ENCODE data around the gene KIAA0930. TPM values are rescaled to one million over a fixed set of nuclear protein-coding genes. Genes with fewer than 3 reads are reported as not detected.

KIAA0930 gene
- total and polyA plus RNA-seq, 2 of the 4 experiments (the other 2 are of a cell fraction), result 25.3 to 34.1 TPM

GRCh38 chr22:45231293-45231692 is 9.4 kb downstream of the KIAA0930 start:
- in situ Hi-C loops (cut with MboI; ENCODE audit: low sequenced_read_pairs) (no loop called here), intact Hi-C loops (cut with micrococcal nuclease) (no loop called here), dilution Hi-C loops (cut with HindIII; ENCODE audit: low sequenced_read_pairs, unreplicated experiment) (no loop called here)
- H2AK5ac ChIP-seq (ENCODE audit: low read depth, low read length), result no peak overlapping the region
- H2BK15ac ChIP-seq (ENCODE audit: low read depth, low read length), result no peak overlapping the region
- H3K9ac ChIP-seq (ENCODE audit: low read depth, low read length), result no peak overlapping the region
- CTCF ChIA-PET, result no interaction called here
- no peak overlapping the region for H2BK20ac ChIP-seq (ENCODE audit: low read depth, low read length)
- peaks cover 7 to 53% of the 10 kb centered on the region in 2 experiments; a peak in 2 of 4 replicates for H3K79me1 ChIP-seq (ENCODE audit: low read depth in 1 of 2, low read length in 2 of 2)
- no peak overlapping the region for H2BK5ac ChIP-seq (ENCODE audit: low read depth, low read length, poor library complexity, severe bottlenecking)
- no CpG with 5 or more reads among the region's 2 CpGs for WGBS, 2 experiments (ENCODE audit: extremely low coverage in 2 of 2, insufficient read length in 1 of 2)
- H2AK9ac ChIP-seq (replicated peaks; ENCODE audit: low read depth, low read length, poor library complexity), result no peak overlapping the region
- no peaks in the 10 kb centered on the region for H3K9me1 ChIP-seq (ENCODE audit: insufficient read depth, low read length)
- H4K91ac ChIP-seq (ENCODE audit: insufficient read depth, low read depth, low read length), result no peak overlapping the region
- peaks cover 4% of the 10 kb centered on the region; the same call in 1 of the 2 replicates for H3K36me3 ChIP-seq (ENCODE audit: control insufficient read depth, insufficient read depth, low read length)
- no peak overlapping the region for H3K23ac ChIP-seq (ENCODE audit: low read depth, low read length)
- no peaks in the 10 kb centered on the region for H3K27me3 ChIP-seq (ENCODE audit: control insufficient read depth, insufficient read depth, low read length)
- no peak overlapping the region for H3K4me3 ChIP-seq (ENCODE audit: insufficient read depth, low read depth, low read length)
- H3K4me1 ChIP-seq (ENCODE audit: control insufficient read depth, insufficient read depth, low read length), result peaks cover 3% of the 10 kb centered on the region; the same call in 1 of the 2 replicates
- H3K56ac ChIP-seq (ENCODE audit: extremely low read depth, insufficient read depth, low read length), result no peak overlapping the region
- H3K9me3 ChIP-seq (ENCODE audit: control insufficient read depth, insufficient read depth, low read length), result no peaks in the 10 kb centered on the region
- no peak overlapping the region for H2AFZ ChIP-seq (replicated peaks; ENCODE audit: low read length, poor library complexity)
- H4K8ac ChIP-seq (ENCODE audit: low read depth in 2 of 2, low read length in 2 of 2), result no peak overlapping the region
- no peak overlapping the region for H4K5ac ChIP-seq (ENCODE audit: low read depth, low read length)
- DNase-seq (no peak), ATAC-seq (ENCODE audit: low read depth) (no peak)
- no peak overlapping the region for H3K14ac ChIP-seq (replicated peaks; ENCODE audit: low read depth, low read length)
- no peak overlapping the region for H2BK120ac ChIP-seq (ENCODE audit: low read depth, low read length)
- POLR2A ChIA-PET (ENCODE audit: unreplicated experiment), result no interaction called here
- H3K4me2 ChIP-seq (ENCODE audit: low read depth, low read length), result no peak overlapping the region
- no peak overlapping the region for H3K18ac ChIP-seq (ENCODE audit: low read depth, low read length)
- H4K20me1 ChIP-seq (ENCODE audit: insufficient read depth, low read length), result peaks cover 53% of the 10 kb centered on the region
- H3K27ac ChIP-seq (ENCODE audit: insufficient read depth, low read length), result no peak overlapping the region
- no peak overlapping the region for H3K4ac ChIP-seq (ENCODE audit: low read depth, low read length)
- no peak for TF ChIP-seq CHD1 (IDR thresholded peaks at IDR 0.05; ENCODE audit: low read depth, low read length)
- TF ChIP-seq SMC3 (IDR thresholded peaks at IDR 0.05; ENCODE audit: low read depth, low read length), result no peak
- TF ChIP-seq FOS (IDR thresholded peaks at IDR 0.05; ENCODE audit: low read depth, low read length), result no peak
- no peak for TF ChIP-seq MAFK (IDR thresholded peaks at IDR 0.05; ENCODE audit: low read depth, low read length)
- no peak for TF ChIP-seq RCOR1 (IDR thresholded peaks at IDR 0.05; ENCODE audit: insufficient replicate concordance, low read length)
- TF ChIP-seq BHLHE40 (IDR thresholded peaks at IDR 0.05; ENCODE audit: low read depth, low read length), result no peak
- no peak for TF ChIP-seq MXI1 (IDR thresholded peaks at IDR 0.05; ENCODE audit: borderline replicate concordance, low read depth, low read length)
- TF ChIP-seq CEBPB (IDR thresholded peaks at IDR 0.05; ENCODE audit: low read depth, low read length), result no peak
- TF ChIP-seq CTCF (conservative IDR thresholded peaks at IDR 0.05; ENCODE audit: low read depth, low read length), result no peak
- no peak for TF ChIP-seq POLR2A (IDR thresholded peaks at IDR 0.05; ENCODE audit: low read depth, low read length)
- TF ChIP-seq NFE2L2 (IDR thresholded peaks at IDR 0.05; ENCODE audit: low read depth, low read length), result no peak
- TF ChIP-seq USF2 (IDR thresholded peaks at IDR 0.05; ENCODE audit: low read depth, low read length), result no peak
- no peak for TF ChIP-seq RAD21 (IDR thresholded peaks at IDR 0.05; ENCODE audit: low read length)
- no peak for TF ChIP-seq MAZ (IDR thresholded peaks at IDR 0.05; ENCODE audit: borderline replicate concordance, low read depth, low read length)
- TF ChIP-seq ELK1 (IDR thresholded peaks at IDR 0.05; ENCODE audit: borderline replicate concordance, low read depth, low read length), result no peak
- TF ChIP-seq RFX5 (IDR thresholded peaks at IDR 0.05; ENCODE audit: low read depth, low read length), result no peak
- BruUV-seq (replicated peaks), result no TSS peak
